HepG2 (cell line): ENCODE measurements around the gene MAN1C1. TPM values are rescaled to one million over a fixed set of nuclear protein-coding genes. Genes with fewer than 3 reads are reported as not detected.

Source experiments
- ARNT2 ChIP-seq: sonication (generic); formaldehyde crosslinking; IDR thresholded peaks from 2 replicates; pipeline ENCODE4 v1.8.0; 2022; ENCODE audit warnings: mild to moderate bottlenecking, low read depth, missing genetic modification reagents, moderate library complexity
- ASH2L ChIP-seq: fragments of 300-600, 200-600 bp; sonication (generic); IDR thresholded peaks from 2 replicates; pipeline ENCODE4 v1.7.0; 2017; ENCODE audit warnings: low read depth, mild to moderate bottlenecking, moderate library complexity, mixed read lengths, low read length; ENCODE audit not compliant: insufficient read length
- BORCS8-MEF2B ChIP-seq: sonication (generic); formaldehyde crosslinking; IDR thresholded peaks from 2 replicates; pipeline ENCODE4 v1.8.0; 2022; ENCODE audit warnings: mild to moderate bottlenecking, missing genetic modification reagents
- DPF2 ChIP-seq: sonication (generic); formaldehyde crosslinking; IDR thresholded peaks from 2 replicates; pipeline ENCODE4 v1.4.0; 2020; ENCODE audit warnings: mild to moderate bottlenecking, low read depth, missing genetic modification reagents, borderline replicate concordance
- DRAP1 ChIP-seq: IDR thresholded peaks from 2 replicates; pipeline ENCODE4 v1.6.1; 2016; ENCODE audit warnings: missing genetic modification reagents, missing compliant biosample characterization
- ETV5 ChIP-seq: IDR thresholded peaks from 2 replicates; pipeline ENCODE4 v1.6.1; 2018; ENCODE audit warnings: missing biosample characterization, missing genetic modification reagents, inconsistent platforms, borderline replicate concordance
- HBP1 ChIP-seq: IDR thresholded peaks from 2 replicates; pipeline ENCODE4 v1.6.1; 2016; ENCODE audit warnings: low read depth, control low read depth
- HNRNPL ChIP-seq: fragments of 200-400 bp; formaldehyde crosslinking; IDR thresholded peaks from 2 replicates; pipeline ENCODE4 v1.6.1; 2017; ENCODE audit warnings: mild to moderate bottlenecking, low read depth, low read length
- KDM5B ChIP-seq: sonication (generic); formaldehyde crosslinking; IDR thresholded peaks from 2 replicates; pipeline ENCODE4 v1.4.0; 2020; ENCODE audit warnings: missing genetic modification reagents, mild to moderate bottlenecking, borderline replicate concordance
- MED1 ChIP-seq: sonication (generic); formaldehyde crosslinking; IDR thresholded peaks from 2 replicates; pipeline ENCODE4 v1.4.0; 2020; ENCODE audit warnings: missing genetic modification reagents
- MXD1 ChIP-seq: sonication (generic); formaldehyde crosslinking; IDR thresholded peaks from 2 replicates; pipeline ENCODE4 v1.4.0; 2020; ENCODE audit warnings: mild to moderate bottlenecking, missing genetic modification reagents
- NKX3-1 ChIP-seq: sonication (generic); formaldehyde crosslinking; IDR thresholded peaks from 2 replicates; pipeline ENCODE4 v1.5.0; 2020; ENCODE audit warnings: missing genetic modification reagents
- POLR2A ChIP-seq, 2 experiments: IDR thresholded peaks; 2 replicates each; pipeline ENCODE4 v1.6.1; 2011; ENCODE audit warnings: low read depth in 2 of 2, low read length in 2 of 2, mild to moderate bottlenecking in 1 of 2, moderate library complexity in 1 of 2; ENCODE audit not compliant: insufficient read depth in 1 of 2
- SALL2 ChIP-seq: sonication (generic); formaldehyde crosslinking; IDR thresholded peaks from 2 replicates; pipeline ENCODE4 v1.8.1; 2023; ENCODE audit warnings: mild to moderate bottlenecking, missing genetic modification reagents, inconsistent platforms
- ZBTB44 ChIP-seq: sonication (generic); formaldehyde crosslinking; IDR thresholded peaks from 2 replicates; pipeline ENCODE4 v1.4.0; 2020; ENCODE audit warnings: missing genetic modification reagents
- ZGPAT ChIP-seq: IDR thresholded peaks from 2 replicates; pipeline ENCODE4 v1.6.1; 2016; ENCODE audit warnings: mild to moderate bottlenecking
- ZNF230 ChIP-seq: sonication (generic); formaldehyde crosslinking; IDR thresholded peaks from 2 replicates; pipeline ENCODE4 v1.4.0; 2020; ENCODE audit warnings: mild to moderate bottlenecking, missing genetic modification reagents
- ZNF234 ChIP-seq: sonication (generic); formaldehyde crosslinking; conservative IDR thresholded peaks from 2 replicates; pipeline ENCODE4 v1.5.1; 2020; ENCODE audit warnings: mild to moderate bottlenecking, missing genetic modification reagents
- ZNF335 ChIP-seq: sonication (generic); formaldehyde crosslinking; IDR thresholded peaks from 2 replicates; pipeline ENCODE4 v1.4.0; 2020; ENCODE audit warnings: missing genetic modification reagents
- ZNF547 ChIP-seq: sonication (generic); formaldehyde crosslinking; IDR thresholded peaks from 2 replicates; pipeline ENCODE4 v1.5.1; 2020; ENCODE audit warnings: mild to moderate bottlenecking, missing genetic modification reagents
- ZNF75D ChIP-seq: sonication (generic); formaldehyde crosslinking; IDR thresholded peaks from 2 replicates; pipeline ENCODE4 v1.8.1; 2023; ENCODE audit warnings: missing genetic modification reagents, mild to moderate bottlenecking, borderline replicate concordance
- ZNF766 ChIP-seq: sonication (generic); formaldehyde crosslinking; IDR thresholded peaks from 2 replicates; pipeline ENCODE4 v1.5.0; 2020; ENCODE audit warnings: missing genetic modification reagents, borderline replicate concordance
- ZNF772 ChIP-seq: sonication (generic); formaldehyde crosslinking; IDR thresholded peaks from 2 replicates; pipeline ENCODE4 v1.5.0; 2020; ENCODE audit warnings: mild to moderate bottlenecking, missing genetic modification reagents
- ZNF776 ChIP-seq: sonication (generic); formaldehyde crosslinking; IDR thresholded peaks from 2 replicates; pipeline ENCODE4 v1.4.0; 2020; ENCODE audit warnings: mild to moderate bottlenecking, missing genetic modification reagents
- polyA plus RNA-seq, 8 experiments: library from polyadenylated mRNA; depleted of rRNA in 3 of 8; stranded (reverse) in 7 of 8; unstranded in 1 of 8; fragments of >200 nt; fragmentation: Illumina TruSeq in 4 of 8; extraction: Trizol in 4 of 8; gene quantifications; 2 replicates each; pipeline versions ENCODE4 v1.2.1 to v1.2.3, GENCODE V29; 2011 to 2016; ENCODE audit warnings: low read depth in 4 of 8, missing spikeins in 1 of 8, mixed read lengths in 1 of 8; ENCODE audit not compliant: insufficient read depth in 1 of 8
- total RNA-seq, 5 experiments: library from RNA; depleted of rRNA; stranded (reverse); fragments of >200 nt; fragmentation: Illumina TruSeq; extraction: Trizol; gene quantifications; 2 replicates each; pipeline ENCODE4 v1.2.3, GENCODE V29; 2016; ENCODE audit warnings: low read depth in 1 of 5

MAN1C1 gene
- total and polyA plus RNA-seq, 2 of the 13 experiments (the other 11 are each of a cell fraction or from before 2014, with no cell fraction given), result 0.18 to 0.49 TPM

GRCh38 chr1:25820247-25821111, 203.9 kb downstream of the MAN1C1 start (continued):
- no peak; the same call in 1 of the 2 replicates for TF ChIP-seq HBP1 (CRISPR knock-in tag)
- no peak for TF ChIP-seq ZNF335 (CRISPR knock-in tag)
- no peak for TF ChIP-seq ZNF75D
- TF ChIP-seq ZNF776 (CRISPR knock-in tag), result no peak
- peak; percentile 51; the same call in 1 of the 2 replicates for TF ChIP-seq DRAP1 (CRISPR knock-in tag)
- TF ChIP-seq ZNF230 (CRISPR knock-in tag), result 0 out of 2 replicates have a peak, but pooled peaks have one; percentile 15
- no peak for TF ChIP-seq MED1 (CRISPR knock-in tag)
- no peak; the same call in 1 of the 2 replicates for TF ChIP-seq ETV5 (CRISPR knock-in tag)
- no peak; the same call in 1 of the 2 replicates for TF ChIP-seq MXD1
- no peak for TF ChIP-seq SALL2 (CRISPR knock-in tag)
- no peak for TF ChIP-seq NKX3-1 (CRISPR knock-in tag)
- peak; percentile 33 to 56; a peak in 3 of 4 replicates for TF ChIP-seq POLR2A (IDR thresholded peaks at IDR 0.05; ENCODE audit: insufficient read depth in 1 of 2, low read depth in 2 of 2, low read length in 2 of 2)
- TF ChIP-seq ZNF772 (CRISPR knock-in tag), result peak; percentile 73; the same call in 1 of the 2 replicates
- TF ChIP-seq KDM5B (CRISPR knock-in tag), result peak; percentile 70; the same call in 1 of the 2 replicates
- TF ChIP-seq ZBTB44 (CRISPR knock-in tag), result 0 out of 2 replicates have a peak, but pooled peaks have one; percentile 10
- TF ChIP-seq ARNT2 (CRISPR knock-in tag), result 0 out of 2 replicates have a peak, but pooled peaks have one; percentile 25
- TF ChIP-seq ZGPAT (CRISPR knock-in tag), result peak; percentile 65; the same call in 1 of the 2 replicates
- peak; percentile 81 for TF ChIP-seq ASH2L
- 0 out of 2 replicates have a peak, but pooled peaks have one; percentile 29 for TF ChIP-seq HNRNPL
- TF ChIP-seq ZNF234 (CRISPR knock-in tag), result peak; percentile 90; the same call in 1 of the 2 replicates
- TF ChIP-seq DPF2 (CRISPR knock-in tag), result 0 out of 2 replicates have a peak, but pooled peaks have one; percentile 18
- peak; percentile 29; the same call in 1 of the 2 replicates for TF ChIP-seq ZNF766 (CRISPR knock-in tag)
- TF ChIP-seq ZNF547 (CRISPR knock-in tag), result 0 out of 2 replicates have a peak, but pooled peaks have one; percentile 12
- peak; percentile 16; the same call in 1 of the 2 replicates for TF ChIP-seq BORCS8-MEF2B (CRISPR knock-in tag)
